SK-N-SH (cell line): ENCODE data around the gene ACACB. TPM values are rescaled to one million over a fixed set of nuclear protein-coding genes. Genes with fewer than 3 reads are reported as not detected.

Experiments
- CTCF ChIA-PET: fragments of 300-600, 350-600 bp; formaldehyde crosslinking; extraction: SDS; loops from one replicate; lab custom pipeline; 2021; lab: Yijun Ruan, JAX
- POLR2A ChIA-PET: fragments of 350-600 bp; sonication (Branson Sonifier 250); formaldehyde crosslinking; extraction: SDS; loops from one replicate; lab custom pipeline; 2020; ENCODE audit warnings: antibody characterized with exemption, inconsistent platforms; lab: Yijun Ruan, JAX
- DNase-seq: peaks from one replicate; pipeline ENCODE4 v3.0.0; 2012
- H2AFZ ChIP-seq: fragments of 200-600 bp; sonication (generic); 2 replicates; pipeline ENCODE4 v1.8.1; 2016; ENCODE audit warnings: antibody characterized with exemption, mild to moderate bottlenecking, low read depth
- H3F3A ChIP-seq: fragments of 200-600 bp; sonication (generic); replicated peaks from 2 replicates; pipeline ENCODE3; 2016; ENCODE audit warnings: antibody characterized with exemption, mild to moderate bottlenecking; ENCODE audit not compliant: insufficient read depth
- H3K27ac ChIP-seq, 2 experiments: fragments of 200-500 bp in 1 of 2; fragments of 200-600 bp in 1 of 2; sonication (Bioruptor generic) in 1 of 2; sonication (generic), shearing (Covaris generic) in 1 of 2; 2 replicates each; pipeline versions ENCODE4 v1.5.1 to v1.6.1; 2014 to 2016; ENCODE audit warnings: low read depth in 2 of 2, inconsistent platforms in 1 of 2, low read length in 1 of 2, mild to moderate bottlenecking in 1 of 2, mixed read lengths in 1 of 2
- H3K27me3 ChIP-seq: fragments of 200-600 bp; sonication (generic), shearing (Covaris generic); 2 replicates; pipeline ENCODE4 v1.6.1; 2016; ENCODE audit warnings: mixed run types; ENCODE audit not compliant: insufficient read depth
- H3K36me3 ChIP-seq, 2 experiments: fragments of 200-500 bp in 1 of 2; fragments of 200-600 bp in 1 of 2; sonication (Bioruptor generic) in 1 of 2; sonication (generic) in 1 of 2; replicated peaks in 1 of 2; 2 replicates each; pipeline versions ENCODE3 to v1.5.1; 2014 to 2016; ENCODE audit warnings: low read length in 1 of 2, mild to moderate bottlenecking in 1 of 2; ENCODE audit not compliant: insufficient read depth in 2 of 2, control insufficient read depth in 1 of 2
- H3K4me1 ChIP-seq, 2 experiments: fragments of 200-500 bp in 1 of 2; fragments of 200-600 bp in 1 of 2; sonication (Bioruptor generic) in 1 of 2; sonication (generic), shearing (Covaris generic) in 1 of 2; 2 replicates each; pipeline versions ENCODE4 v1.5.1 to v1.6.1; 2014 to 2016; ENCODE audit warnings: low read depth in 1 of 2, low read length in 1 of 2, mixed run types in 1 of 2; ENCODE audit not compliant: insufficient read depth in 2 of 2, control insufficient read depth in 1 of 2
- H3K4me2 ChIP-seq: fragments of 200-600 bp; sonication (generic), shearing (Covaris generic); 2 replicates; pipeline ENCODE4 v1.6.1; 2017; ENCODE audit warnings: mixed run types
- H3K4me3 ChIP-seq, 2 experiments: fragments of 200-500 bp in 1 of 2; fragments of 200-600 bp in 1 of 2; sonication (Bioruptor generic) in 1 of 2; sonication (generic), shearing (Covaris generic) in 1 of 2; 2 replicates each; pipeline versions ENCODE4 v1.5.1 to v1.8.1; 2014 to 2016; ENCODE audit warnings: low read depth in 2 of 2, inconsistent platforms in 1 of 2, low read length in 1 of 2, mild to moderate bottlenecking in 1 of 2, mixed read lengths in 1 of 2, moderate library complexity in 1 of 2
- H3K79me2 ChIP-seq: fragments of 200-600 bp; sonication (generic); 2 replicates; pipeline ENCODE4 v1.8.1; 2017; ENCODE audit warnings: mild to moderate bottlenecking; ENCODE audit not compliant: insufficient read depth
- H3K9ac ChIP-seq: fragments of 200-600 bp; sonication (generic); 2 replicates; pipeline ENCODE4 v1.6.1; 2017; ENCODE audit warnings: mixed run types
- H3K9me2 ChIP-seq: fragments of 200-600 bp; sonication (generic); 2 replicates; pipeline ENCODE4 v1.6.1; 2017; ENCODE audit warnings: mixed run types
- H3K9me3 ChIP-seq: fragments of 200-600 bp; sonication (generic); 2 replicates; pipeline ENCODE4 v1.6.1; 2017; ENCODE audit warnings: mixed run types, mild to moderate bottlenecking, moderate library complexity
- H4K20me1 ChIP-seq: fragments of 200-600 bp; sonication (generic); 2 replicates; pipeline ENCODE4 v1.6.1; 2017; ENCODE audit warnings: mild to moderate bottlenecking, mixed run types; ENCODE audit not compliant: insufficient read depth
- CHD2 ChIP-seq: fragments of 150-350 bp; IDR thresholded peaks from 2 replicates; pipeline ENCODE4 v1.6.1; 2018; ENCODE audit warnings: low read length; ENCODE audit not compliant: partially characterized antibody
- ELF1 ChIP-seq: IDR thresholded peaks from 2 replicates; pipeline ENCODE4 v1.4.0; 2012
- FOSL2 ChIP-seq: IDR thresholded peaks from 2 replicates; pipeline ENCODE4 v1.4.0; 2012; ENCODE audit warnings: low read depth, mild to moderate bottlenecking, moderate library complexity, borderline replicate concordance
- FOXJ3 ChIP-seq: sonication (generic); formaldehyde crosslinking; IDR thresholded peaks from 2 replicates; pipeline ENCODE4 v1.5.1; 2020; ENCODE audit warnings: mild to moderate bottlenecking, missing genetic modification reagents
- JUND ChIP-seq: IDR thresholded peaks from 2 replicates; pipeline ENCODE4 v1.4.0; 2012
- MEF2A ChIP-seq: IDR thresholded peaks from 2 replicates; pipeline ENCODE4 v1.4.0; 2012; ENCODE audit warnings: low read depth, borderline replicate concordance
- MXI1 ChIP-seq: IDR thresholded peaks from 2 replicates; pipeline ENCODE4 v1.6.1; 2012; ENCODE audit warnings: mild to moderate bottlenecking, low read depth, low read length, improper control_type of control experiment
- NRF1 ChIP-seq: IDR thresholded peaks from 2 replicates; pipeline ENCODE4 v1.6.1; 2012; ENCODE audit warnings: low read depth, mild to moderate bottlenecking, low read length
- PBX3 ChIP-seq: IDR thresholded peaks from 2 replicates; pipeline ENCODE4; 2012
- RAD21 ChIP-seq: IDR thresholded peaks from 2 replicates; pipeline ENCODE4 v1.6.1; 2012; ENCODE audit warnings: mild to moderate bottlenecking, low read length
- RXRA ChIP-seq: IDR thresholded peaks from 2 replicates; pipeline ENCODE4 v1.4.0; 2012; ENCODE audit warnings: low read depth, mild to moderate bottlenecking, borderline replicate concordance
- SMC3 ChIP-seq: IDR thresholded peaks from 2 replicates; pipeline ENCODE4 v1.6.1; 2012; ENCODE audit warnings: low read depth, low read length, improper control_type of control experiment
- YY1 ChIP-seq: IDR thresholded peaks from 2 replicates; pipeline ENCODE4 v1.4.0; 2012; ENCODE audit warnings: low read depth, mild to moderate bottlenecking
- WGBS: methylation state at CpG from one replicate; pipeline ENCODE4 v1.1.6; 2017; ENCODE audit warnings: low lambda C conversion rate; 5-methylcytosine and 5-hydroxymethylcytosine counted together
- polyA plus RNA-seq, 3 experiments: library from polyadenylated mRNA; depleted of rRNA; stranded (reverse); fragments of >200 nt; gene quantifications; 2 replicates each; pipeline ENCODE4 v1.2.3, GENCODE V29; 2012
- TF ChIP-seq, protein P1 (sequence below): IDR thresholded peaks from 2 replicates; pipeline ENCODE4 v1.4.0; 2012; ENCODE audit warnings: low read depth
- TF ChIP-seq, protein P2 (sequence below): IDR thresholded peaks from 2 replicates; pipeline ENCODE4 v1.6.1; 2012; ENCODE audit warnings: mild to moderate bottlenecking, low read depth, low read length, moderate library complexity

The ACACB gene
- polyA plus RNA-seq, 1 of the 3 experiments (the other 2 are of a cell fraction), result 6.1 TPM

- no peak for TF ChIP-seq MXI1
- TF ChIP-seq ELF1, result no peak
- TF ChIP-seq, all 33 proteins: peak for 0
Measured at GRCh38 chr12:109197327-109197726, 80.9 kb downstream of the ACACB start (continued).

GRCh38 chr12:109199324-109199723 lies 82.9 kb downstream of the ACACB start:
- no peak overlapping the region for H3K9ac ChIP-seq
- ChIA-PET CTCF (no interaction called here), POLR2A (no interaction called here)
- TF ChIP-seq, protein P1, sequence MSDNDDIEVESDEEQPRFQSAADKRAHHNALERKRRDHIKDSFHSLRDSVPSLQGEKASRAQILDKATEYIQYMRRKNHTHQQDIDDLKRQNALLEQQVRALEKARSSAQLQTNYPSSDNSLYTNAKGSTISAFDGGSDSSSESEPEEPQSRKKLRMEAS, result no peak
- no peak for TF ChIP-seq PBX3
- no peak for TF ChIP-seq FOSL2
- no peak for TF ChIP-seq RXRA
- TF ChIP-seq RAD21, result no peak
- TF ChIP-seq SMC3, result no peak
- no peaks in the 10 kb centered on the region for H3K9me2 ChIP-seq
- H3K27me3 ChIP-seq, result no peaks in the 10 kb centered on the region
- no peak for DNase-seq
- H2AFZ ChIP-seq, result no peak overlapping the region
- H3K36me3 ChIP-seq, result peaks cover 0 to 5% of the 10 kb centered on the region in 2 experiments
- no peak overlapping the region for H3K4me3 ChIP-seq
- no peaks in the 10 kb centered on the region for H4K20me1 ChIP-seq
- H3F3A ChIP-seq, result no peaks in the 10 kb centered on the region
- WGBS, result 87% methylated on average over 11 of the region's 11 CpGs
- H3K79me2 ChIP-seq, result no peaks in the 10 kb centered on the region
- no peak overlapping the region for H3K4me2 ChIP-seq
- H3K9me3 ChIP-seq, result no peaks in the 10 kb centered on the region
- H3K4me1 ChIP-seq, result no peaks in the 10 kb centered on the region
- no peak overlapping the region for H3K27ac ChIP-seq

- Histone ChIP-seq H3K36me3 (peaks cover 0 to 5% of the 10 kb centered on the region in 2 experiments), H3K4me2 (no peak overlapping the region), H2AFZ (no peak overlapping the region), H3K27ac (no peak overlapping the region), H3K27me3 (no peaks in the 10 kb centered on the region), H3K9me3 (no peaks in the 10 kb centered on the region), H3K4me1 (no peaks in the 10 kb centered on the region), H3K79me2 (no peaks in the 10 kb centered on the region), H3K4me3 (no peak overlapping the region), H4K20me1 (no peaks in the 10 kb centered on the region), H3F3A (no peaks in the 10 kb centered on the region), H3K9ac (no peak overlapping the region), H3K9me2 (no peaks in the 10 kb centered on the region)
- DNase-seq, result no peak
- TF ChIP-seq NRF1 (no peak), JUND (no peak), RXRA (no peak), ELF1 (no peak), CHD2 (no peak), YY1 (no peak), MEF2A (no peak), FOXJ3 (no peak)
- TF ChIP-seq, protein P2, sequence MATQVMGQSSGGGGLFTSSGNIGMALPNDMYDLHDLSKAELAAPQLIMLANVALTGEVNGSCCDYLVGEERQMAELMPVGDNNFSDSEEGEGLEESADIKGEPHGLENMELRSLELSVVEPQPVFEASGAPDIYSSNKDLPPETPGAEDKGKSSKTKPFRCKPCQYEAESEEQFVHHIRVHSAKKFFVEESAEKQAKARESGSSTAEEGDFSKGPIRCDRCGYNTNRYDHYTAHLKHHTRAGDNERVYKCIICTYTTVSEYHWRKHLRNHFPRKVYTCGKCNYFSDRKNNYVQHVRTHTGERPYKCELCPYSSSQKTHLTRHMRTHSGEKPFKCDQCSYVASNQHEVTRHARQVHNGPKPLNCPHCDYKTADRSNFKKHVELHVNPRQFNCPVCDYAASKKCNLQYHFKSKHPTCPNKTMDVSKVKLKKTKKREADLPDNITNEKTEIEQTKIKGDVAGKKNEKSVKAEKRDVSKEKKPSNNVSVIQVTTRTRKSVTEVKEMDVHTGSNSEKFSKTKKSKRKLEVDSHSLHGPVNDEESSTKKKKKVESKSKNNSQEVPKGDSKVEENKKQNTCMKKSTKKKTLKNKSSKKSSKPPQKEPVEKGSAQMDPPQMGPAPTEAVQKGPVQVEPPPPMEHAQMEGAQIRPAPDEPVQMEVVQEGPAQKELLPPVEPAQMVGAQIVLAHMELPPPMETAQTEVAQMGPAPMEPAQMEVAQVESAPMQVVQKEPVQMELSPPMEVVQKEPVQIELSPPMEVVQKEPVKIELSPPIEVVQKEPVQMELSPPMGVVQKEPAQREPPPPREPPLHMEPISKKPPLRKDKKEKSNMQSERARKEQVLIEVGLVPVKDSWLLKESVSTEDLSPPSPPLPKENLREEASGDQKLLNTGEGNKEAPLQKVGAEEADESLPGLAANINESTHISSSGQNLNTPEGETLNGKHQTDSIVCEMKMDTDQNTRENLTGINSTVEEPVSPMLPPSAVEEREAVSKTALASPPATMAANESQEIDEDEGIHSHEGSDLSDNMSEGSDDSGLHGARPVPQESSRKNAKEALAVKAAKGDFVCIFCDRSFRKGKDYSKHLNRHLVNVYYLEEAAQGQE, result no peak
- ChIA-PET POLR2A (no interaction called here), CTCF (interaction anchor here (1.2 to 1.7 kb wide), 2 partner anchors 12 to 193 kb away, joined by 3 to 4 read pairs; no protein-coding TSS in a partner anchor)
- 94% methylated on average over 14 of the region's 14 CpGs for WGBS
Measured at GRCh38 chr12:109200825-109201495, 84.6 kb downstream of the ACACB start.
